HepG2 (cell line): ENCODE results near the gene TNNI3. TPM values are rescaled to one million over a fixed set of nuclear protein-coding genes. Genes with fewer than 3 reads are reported as not detected.

Source experiments
- BRCA1 ChIP-seq: sonication (generic); formaldehyde crosslinking; IDR thresholded peaks from 2 replicates; pipeline ENCODE4 v1.4.0; 2020; ENCODE audit warnings: missing genetic modification reagents
- DR1 ChIP-seq: sonication (generic); formaldehyde crosslinking; IDR thresholded peaks from 2 replicates; pipeline ENCODE4 v1.8.0; 2021; ENCODE audit warnings: mild to moderate bottlenecking, missing genetic modification reagents, inconsistent platforms
- ONECUT2 ChIP-seq: sonication (generic); formaldehyde crosslinking; IDR thresholded peaks from 2 replicates; pipeline ENCODE4 v1.4.0; 2020; ENCODE audit warnings: missing genetic modification reagents
- RELA ChIP-seq: sonication (generic); formaldehyde crosslinking; IDR thresholded peaks from 2 replicates; pipeline ENCODE4 v1.4.0; 2020; ENCODE audit warnings: missing genetic modification reagents
- SIX1 ChIP-seq: sonication (generic); formaldehyde crosslinking; IDR thresholded peaks from 2 replicates; pipeline ENCODE4 v1.4.0; 2020; ENCODE audit warnings: missing genetic modification reagents, borderline replicate concordance
- SSRP1 ChIP-seq: IDR thresholded peaks from 2 replicates; pipeline ENCODE4 v1.6.1; 2016; ENCODE audit warnings: control low read depth
- TRIM24 ChIP-seq: sonication (generic); formaldehyde crosslinking; IDR thresholded peaks from 2 replicates; pipeline ENCODE4 v1.8.0; 2022; ENCODE audit warnings: mild to moderate bottlenecking, missing genetic modification reagents
- ZFP90 ChIP-seq: sonication (generic); formaldehyde crosslinking; IDR thresholded peaks from 2 replicates; pipeline ENCODE4 v1.8.0; 2022; ENCODE audit warnings: missing genetic modification reagents, mild to moderate bottlenecking, inconsistent platforms, borderline replicate concordance
- ZNF143 ChIP-seq: sonication (generic); formaldehyde crosslinking; IDR thresholded peaks from 2 replicates; pipeline ENCODE4 v1.4.0; 2020; ENCODE audit warnings: missing genetic modification reagents
- ZNF251 ChIP-seq: sonication (generic); formaldehyde crosslinking; IDR thresholded peaks from 2 replicates; pipeline ENCODE4 v1.9.0; 2021; ENCODE audit warnings: mild to moderate bottlenecking, missing genetic modification reagents
- ZNF3 ChIP-seq: IDR thresholded peaks from 2 replicates; pipeline ENCODE4 v1.7.0; 2017; ENCODE audit warnings: inconsistent platforms
- polyA plus RNA-seq, 8 experiments: library from polyadenylated mRNA; depleted of rRNA in 3 of 8; stranded (reverse) in 7 of 8; unstranded in 1 of 8; fragments of >200 nt; fragmentation: Illumina TruSeq in 4 of 8; extraction: Trizol in 4 of 8; gene quantifications; 2 replicates each; pipeline versions ENCODE4 v1.2.1 to v1.2.3, GENCODE V29; 2011 to 2016; ENCODE audit warnings: low read depth in 4 of 8, missing spikeins in 1 of 8, mixed read lengths in 1 of 8; ENCODE audit not compliant: insufficient read depth in 1 of 8
- total RNA-seq, 5 experiments: library from RNA; depleted of rRNA; stranded (reverse); fragments of >200 nt; fragmentation: Illumina TruSeq; extraction: Trizol; gene quantifications; 2 replicates each; pipeline ENCODE4 v1.2.3, GENCODE V29; 2016; ENCODE audit warnings: low read depth in 1 of 5
- TF ChIP-seq, protein P1 (sequence below): sonication (generic); formaldehyde crosslinking; conservative IDR thresholded peaks from 2 replicates; pipeline ENCODE4 v1.8.0; 2022; ENCODE audit warnings: mild to moderate bottlenecking, moderate library complexity, missing genetic modification reagents
- TF ChIP-seq, protein P2 (sequence below): sonication (generic); formaldehyde crosslinking; IDR thresholded peaks from 2 replicates; pipeline ENCODE4 v1.5.0; 2020; ENCODE audit warnings: missing genetic modification reagents, mild to moderate bottlenecking, borderline replicate concordance
- TF ChIP-seq, protein P3 (sequence below): IDR thresholded peaks from 2 replicates; pipeline ENCODE4 v1.6.1; 2016; ENCODE audit warnings: low read depth
- TF ChIP-seq, protein P4 (sequence below): sonication (generic); formaldehyde crosslinking; IDR thresholded peaks from 2 replicates; pipeline ENCODE4 v1.4.0; 2020; ENCODE audit warnings: missing genetic modification reagents
- TF ChIP-seq, protein P5 (sequence below): IDR thresholded peaks from 2 replicates; pipeline ENCODE4 v1.6.1; 2016; ENCODE audit warnings: low read depth, control low read depth
- TF ChIP-seq, protein P6 (sequence below): sonication (generic); formaldehyde crosslinking; IDR thresholded peaks from 2 replicates; pipeline ENCODE4 v1.4.0; 2020; ENCODE audit warnings: missing genetic modification reagents, borderline replicate concordance

The TNNI3 gene
- total and polyA plus RNA-seq, 2 of the 13 experiments (the other 11 are each of a cell fraction or from before 2014, with no cell fraction given), result 3.5 to 3.7 TPM

DNA sequence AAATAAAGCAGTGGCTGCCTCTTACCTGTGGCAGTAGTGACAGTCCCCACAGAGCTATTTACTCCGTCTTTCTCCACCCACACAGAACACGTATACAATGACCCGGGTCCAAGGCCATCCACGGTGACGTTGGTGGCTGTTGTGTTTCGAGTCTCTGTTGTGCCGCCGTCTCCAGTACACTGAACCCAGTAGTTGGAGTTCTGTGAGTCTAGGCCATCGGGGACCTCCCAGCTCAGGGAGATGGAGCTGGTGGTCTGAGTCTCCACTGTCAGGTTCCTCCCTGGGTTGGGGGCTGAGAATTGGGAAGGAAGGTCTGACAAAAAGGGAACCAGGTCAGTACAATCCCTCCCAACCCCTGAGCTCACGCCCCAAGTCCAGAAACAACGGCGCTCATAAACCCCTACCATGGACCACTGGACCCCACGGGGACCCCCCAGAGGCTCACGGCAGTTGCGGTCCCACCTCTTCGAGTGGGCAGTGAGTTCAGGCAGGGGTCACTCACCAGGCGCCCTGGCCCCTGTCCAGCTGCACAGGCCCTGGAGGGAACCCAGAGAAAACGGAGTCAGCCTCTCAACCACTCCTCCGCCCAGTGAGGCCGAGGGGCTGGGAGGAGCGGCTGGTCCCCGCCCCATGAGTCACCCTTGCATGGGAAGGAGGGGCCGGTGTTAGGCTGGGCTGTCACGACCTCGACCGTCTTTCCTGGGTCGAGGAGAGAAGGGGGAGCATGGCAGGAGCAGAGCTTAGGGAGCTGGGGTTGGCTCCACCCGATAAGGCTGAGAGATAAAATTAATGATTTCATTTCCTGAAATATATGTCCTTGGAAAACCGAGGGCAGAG lies 49.4 kb upstream of the TNNI3 start (continued):
- TF ChIP-seq, protein P1, sequence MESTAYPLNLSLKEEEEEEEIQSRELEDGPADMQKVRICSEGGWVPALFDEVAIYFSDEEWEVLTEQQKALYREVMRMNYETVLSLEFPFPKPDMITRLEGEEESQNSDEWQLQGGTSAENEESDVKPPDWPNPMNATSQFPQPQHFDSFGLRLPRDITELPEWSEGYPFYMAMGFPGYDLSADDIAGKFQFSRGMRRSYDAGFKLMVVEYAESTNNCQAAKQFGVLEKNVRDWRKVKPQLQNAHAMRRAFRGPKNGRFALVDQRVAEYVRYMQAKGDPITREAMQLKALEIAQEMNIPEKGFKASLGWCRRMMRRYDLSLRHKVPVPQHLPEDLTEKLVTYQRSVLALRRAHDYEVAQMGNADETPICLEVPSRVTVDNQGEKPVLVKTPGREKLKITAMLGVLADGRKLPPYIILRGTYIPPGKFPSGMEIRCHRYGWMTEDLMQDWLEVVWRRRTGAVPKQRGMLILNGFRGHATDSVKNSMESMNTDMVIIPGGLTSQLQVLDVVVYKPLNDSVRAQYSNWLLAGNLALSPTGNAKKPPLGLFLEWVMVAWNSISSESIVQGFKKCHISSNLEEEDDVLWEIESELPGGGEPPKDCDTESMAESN (CRISPR knock-in tag), result no peak
- TF ChIP-seq RELA (CRISPR knock-in tag) (no peak), ZFP90 (CRISPR knock-in tag) (peak; percentile 93), SSRP1 (CRISPR knock-in tag) (no peak), ZNF251 (CRISPR knock-in tag) (no peak), ZNF143 (no peak; the same call in 1 of the 2 replicates), TRIM24 (no peak), BRCA1 (CRISPR knock-in tag) (0 out of 2 replicates have a peak, but pooled peaks have one; percentile 71), SIX1 (no peak; the same call in 1 of the 2 replicates), DR1 (CRISPR knock-in tag) (no peak; the same call in 1 of the 2 replicates), ONECUT2 (no peak), ZNF3 (CRISPR knock-in tag) (no peak)
- TF ChIP-seq, protein P2, sequence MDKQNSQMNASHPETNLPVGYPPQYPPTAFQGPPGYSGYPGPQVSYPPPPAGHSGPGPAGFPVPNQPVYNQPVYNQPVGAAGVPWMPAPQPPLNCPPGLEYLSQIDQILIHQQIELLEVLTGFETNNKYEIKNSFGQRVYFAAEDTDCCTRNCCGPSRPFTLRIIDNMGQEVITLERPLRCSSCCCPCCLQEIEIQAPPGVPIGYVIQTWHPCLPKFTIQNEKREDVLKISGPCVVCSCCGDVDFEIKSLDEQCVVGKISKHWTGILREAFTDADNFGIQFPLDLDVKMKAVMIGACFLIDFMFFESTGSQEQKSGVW (CRISPR knock-in tag), result no peak
- TF ChIP-seq, protein P3, sequence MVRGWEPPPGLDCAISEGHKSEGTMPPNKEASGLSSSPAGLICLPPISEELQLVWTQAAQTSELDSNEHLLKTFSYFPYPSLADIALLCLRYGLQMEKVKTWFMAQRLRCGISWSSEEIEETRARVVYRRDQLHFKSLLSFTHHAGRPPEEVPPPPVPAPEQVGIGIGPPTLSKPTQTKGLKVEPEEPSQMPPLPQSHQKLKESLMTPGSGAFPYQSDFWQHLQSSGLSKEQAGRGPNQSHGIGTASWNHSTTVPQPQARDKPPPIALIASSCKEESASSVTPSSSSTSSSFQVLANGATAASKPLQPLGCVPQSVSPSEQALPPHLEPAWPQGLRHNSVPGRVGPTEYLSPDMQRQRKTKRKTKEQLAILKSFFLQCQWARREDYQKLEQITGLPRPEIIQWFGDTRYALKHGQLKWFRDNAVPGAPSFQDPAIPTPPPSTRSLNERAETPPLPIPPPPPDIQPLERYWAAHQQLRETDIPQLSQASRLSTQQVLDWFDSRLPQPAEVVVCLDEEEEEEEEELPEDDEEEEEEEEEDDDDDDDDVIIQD (CRISPR knock-in tag), result peak; percentile 67
- TF ChIP-seq, protein P4, sequence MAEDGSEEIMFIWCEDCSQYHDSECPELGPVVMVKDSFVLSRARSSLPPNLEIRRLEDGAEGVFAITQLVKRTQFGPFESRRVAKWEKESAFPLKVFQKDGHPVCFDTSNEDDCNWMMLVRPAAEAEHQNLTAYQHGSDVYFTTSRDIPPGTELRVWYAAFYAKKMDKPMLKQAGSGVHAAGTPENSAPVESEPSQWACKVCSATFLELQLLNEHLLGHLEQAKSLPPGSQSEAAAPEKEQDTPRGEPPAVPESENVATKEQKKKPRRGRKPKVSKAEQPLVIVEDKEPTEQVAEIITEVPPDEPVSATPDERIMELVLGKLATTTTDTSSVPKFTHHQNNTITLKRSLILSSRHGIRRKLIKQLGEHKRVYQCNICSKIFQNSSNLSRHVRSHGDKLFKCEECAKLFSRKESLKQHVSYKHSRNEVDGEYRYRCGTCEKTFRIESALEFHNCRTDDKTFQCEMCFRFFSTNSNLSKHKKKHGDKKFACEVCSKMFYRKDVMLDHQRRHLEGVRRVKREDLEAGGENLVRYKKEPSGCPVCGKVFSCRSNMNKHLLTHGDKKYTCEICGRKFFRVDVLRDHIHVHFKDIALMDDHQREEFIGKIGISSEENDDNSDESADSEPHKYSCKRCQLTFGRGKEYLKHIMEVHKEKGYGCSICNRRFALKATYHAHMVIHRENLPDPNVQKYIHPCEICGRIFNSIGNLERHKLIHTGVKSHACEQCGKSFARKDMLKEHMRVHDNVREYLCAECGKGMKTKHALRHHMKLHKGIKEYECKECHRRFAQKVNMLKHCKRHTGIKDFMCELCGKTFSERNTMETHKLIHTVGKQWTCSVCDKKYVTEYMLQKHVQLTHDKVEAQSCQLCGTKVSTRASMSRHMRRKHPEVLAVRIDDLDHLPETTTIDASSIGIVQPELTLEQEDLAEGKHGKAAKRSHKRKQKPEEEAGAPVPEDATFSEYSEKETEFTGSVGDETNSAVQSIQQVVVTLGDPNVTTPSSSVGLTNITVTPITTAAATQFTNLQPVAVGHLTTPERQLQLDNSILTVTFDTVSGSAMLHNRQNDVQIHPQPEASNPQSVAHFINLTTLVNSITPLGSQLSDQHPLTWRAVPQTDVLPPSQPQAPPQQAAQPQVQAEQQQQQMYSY (CRISPR knock-in tag), result peak; percentile 54; the same call in 1 of the 2 replicates
- TF ChIP-seq, protein P5, sequence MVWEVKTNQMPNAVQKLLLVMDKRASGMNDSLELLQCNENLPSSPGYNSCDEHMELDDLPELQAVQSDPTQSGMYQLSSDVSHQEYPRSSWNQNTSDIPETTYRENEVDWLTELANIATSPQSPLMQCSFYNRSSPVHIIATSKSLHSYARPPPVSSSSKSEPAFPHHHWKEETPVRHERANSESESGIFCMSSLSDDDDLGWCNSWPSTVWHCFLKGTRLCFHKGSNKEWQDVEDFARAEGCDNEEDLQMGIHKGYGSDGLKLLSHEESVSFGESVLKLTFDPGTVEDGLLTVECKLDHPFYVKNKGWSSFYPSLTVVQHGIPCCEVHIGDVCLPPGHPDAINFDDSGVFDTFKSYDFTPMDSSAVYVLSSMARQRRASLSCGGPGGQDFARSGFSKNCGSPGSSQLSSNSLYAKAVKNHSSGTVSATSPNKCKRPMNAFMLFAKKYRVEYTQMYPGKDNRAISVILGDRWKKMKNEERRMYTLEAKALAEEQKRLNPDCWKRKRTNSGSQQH, result 0 out of 2 replicates have a peak, but pooled peaks have one; percentile 1
- TF ChIP-seq, protein P6, sequence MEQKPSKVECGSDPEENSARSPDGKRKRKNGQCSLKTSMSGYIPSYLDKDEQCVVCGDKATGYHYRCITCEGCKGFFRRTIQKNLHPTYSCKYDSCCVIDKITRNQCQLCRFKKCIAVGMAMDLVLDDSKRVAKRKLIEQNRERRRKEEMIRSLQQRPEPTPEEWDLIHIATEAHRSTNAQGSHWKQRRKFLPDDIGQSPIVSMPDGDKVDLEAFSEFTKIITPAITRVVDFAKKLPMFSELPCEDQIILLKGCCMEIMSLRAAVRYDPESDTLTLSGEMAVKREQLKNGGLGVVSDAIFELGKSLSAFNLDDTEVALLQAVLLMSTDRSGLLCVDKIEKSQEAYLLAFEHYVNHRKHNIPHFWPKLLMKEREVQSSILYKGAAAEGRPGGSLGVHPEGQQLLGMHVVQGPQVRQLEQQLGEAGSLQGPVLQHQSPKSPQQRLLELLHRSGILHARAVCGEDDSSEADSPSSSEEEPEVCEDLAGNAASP (CRISPR knock-in tag), result peak; percentile 73; the same call in 1 of the 2 replicates
